WI38 (cell line): ENCODE results near the gene GPRIN1.
A peak's percentile ranks its signal among the peaks of the same experiment; 100 is the strongest.

Experiments used
- H3K4me3 ChIP-seq: 2 replicates; pipeline ENCODE4 v1.5.1; 2011; ENCODE audit warnings: low read depth, mild to moderate bottlenecking, control low read depth, low read length
- CTCF ChIP-seq: IDR thresholded peaks from 2 replicates; pipeline ENCODE4 v1.5.1; 2012; ENCODE audit warnings: low read depth, mild to moderate bottlenecking, control low read depth, low read length

The GPRIN1 gene

DNA sequence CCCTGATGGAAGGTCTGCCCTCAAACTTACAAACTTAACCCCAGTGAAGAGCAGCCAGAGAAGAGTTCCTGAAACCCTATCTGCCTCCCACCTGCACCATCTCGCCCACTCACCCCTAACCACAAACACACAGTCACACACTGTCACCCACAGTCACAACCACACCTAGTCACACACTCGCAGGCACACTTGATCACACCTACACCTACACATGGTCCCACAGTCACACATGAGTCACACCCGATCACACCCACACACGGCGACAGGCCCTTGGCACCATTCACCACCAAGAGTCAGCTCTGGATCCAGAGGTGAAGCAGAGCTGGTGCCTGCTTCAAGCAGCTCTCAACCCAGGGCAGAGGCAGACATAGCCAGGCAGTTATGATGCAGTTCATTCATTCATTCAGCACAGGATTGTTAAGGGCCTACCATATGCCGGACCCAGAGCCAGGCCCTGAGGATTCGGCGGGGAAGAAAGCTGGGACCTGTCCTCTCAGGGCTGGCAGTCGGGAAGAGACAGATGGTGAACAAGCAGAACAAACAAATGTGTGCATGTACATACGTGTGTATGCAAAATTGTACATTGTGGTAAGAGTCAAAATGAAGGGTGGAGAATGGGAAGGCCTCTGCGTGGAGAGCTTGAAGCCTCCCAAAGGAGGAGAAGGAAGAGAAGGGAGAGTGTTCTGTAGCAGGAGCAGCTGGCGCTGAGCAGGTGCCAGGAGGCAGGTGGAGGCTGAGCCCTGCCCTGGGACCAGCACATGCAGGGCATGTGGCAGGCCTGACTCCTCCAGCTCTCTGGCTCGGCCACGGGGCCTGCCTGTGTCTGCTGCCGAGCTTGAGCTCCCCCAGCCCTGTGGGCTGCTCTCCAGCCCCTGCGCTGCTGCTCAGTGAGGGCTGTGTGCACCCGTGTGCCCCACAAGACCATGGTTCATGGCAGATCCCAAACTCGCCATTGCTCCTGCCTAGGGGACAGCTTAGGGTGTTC lies 43.7 kb upstream of the GPRIN1 start:
- H3K4me3 ChIP-seq: no peak overlapping the region
- no peak for TF ChIP-seq CTCF

DNA sequence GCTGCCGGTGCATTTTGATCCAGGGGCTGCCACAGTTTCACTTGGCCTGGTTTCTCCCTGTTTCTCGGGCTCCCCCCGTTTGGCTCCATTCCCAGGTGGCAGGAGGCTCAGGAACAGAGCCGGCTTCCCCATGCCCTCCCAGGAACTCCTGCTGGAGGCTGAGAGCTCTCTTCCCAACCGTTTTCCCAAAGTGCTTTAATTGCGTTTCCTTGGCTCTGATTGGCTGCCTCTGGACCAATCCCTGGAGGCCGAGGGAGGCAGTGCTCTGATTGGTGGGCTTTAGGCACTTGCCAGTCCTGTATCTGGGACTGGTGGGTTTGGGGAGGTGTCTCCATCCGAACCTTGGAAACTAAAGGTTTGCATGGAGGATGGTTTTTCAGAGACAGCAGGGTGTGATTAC lies 42.2 kb upstream of the GPRIN1 start:
- no peak overlapping the region for H3K4me3 ChIP-seq
- no peak for TF ChIP-seq CTCF

GRCh38 chr5:176651472-176651980 lies 41.6 kb upstream of the GPRIN1 start:
- no peak overlapping the region for H3K4me3 ChIP-seq
- TF ChIP-seq CTCF: no peak

GRCh38 chr5:176650354-176650884 lies 40.5 kb upstream of the GPRIN1 start:
- TF ChIP-seq CTCF: no peak
- H3K4me3 ChIP-seq: no peak overlapping the region

GRCh38 chr5:176648474-176649194 lies 38.7 kb upstream of the GPRIN1 start:
- H3K4me3 ChIP-seq: peak overlapping the region; percentile 84
- no peak for TF ChIP-seq CTCF

- peak overlapping the region; percentile 84 for H3K4me3 ChIP-seq
- TF ChIP-seq CTCF: no peak
These were observed 38.0 kb upstream of the GPRIN1 start for GRCh38 chr5:176647843-176648473.
